Hindlimb muscle (tissue), 1 donor: ENCODE results near the gene TMEM256. TPM values are rescaled to one million over a fixed set of nuclear protein-coding genes. Genes with fewer than 3 reads are reported as not detected.
A peak's percentile ranks its signal among the peaks of the same experiment; 100 is the strongest.

Experiments
- DNase-seq: peaks from one replicate; pipeline ENCODE4 v3.0.0-alpha.2; 2013
- polyA plus RNA-seq: library from polyadenylated mRNA; unstranded; fragments of 120-200 nt; gene quantifications from one replicate; pipeline ENCODE4 v1.2.1, GENCODE V29; 2013; ENCODE audit not compliant: insufficient read length

The TMEM256 gene
- 52.9 TPM for polyA plus RNA-seq

DNA sequence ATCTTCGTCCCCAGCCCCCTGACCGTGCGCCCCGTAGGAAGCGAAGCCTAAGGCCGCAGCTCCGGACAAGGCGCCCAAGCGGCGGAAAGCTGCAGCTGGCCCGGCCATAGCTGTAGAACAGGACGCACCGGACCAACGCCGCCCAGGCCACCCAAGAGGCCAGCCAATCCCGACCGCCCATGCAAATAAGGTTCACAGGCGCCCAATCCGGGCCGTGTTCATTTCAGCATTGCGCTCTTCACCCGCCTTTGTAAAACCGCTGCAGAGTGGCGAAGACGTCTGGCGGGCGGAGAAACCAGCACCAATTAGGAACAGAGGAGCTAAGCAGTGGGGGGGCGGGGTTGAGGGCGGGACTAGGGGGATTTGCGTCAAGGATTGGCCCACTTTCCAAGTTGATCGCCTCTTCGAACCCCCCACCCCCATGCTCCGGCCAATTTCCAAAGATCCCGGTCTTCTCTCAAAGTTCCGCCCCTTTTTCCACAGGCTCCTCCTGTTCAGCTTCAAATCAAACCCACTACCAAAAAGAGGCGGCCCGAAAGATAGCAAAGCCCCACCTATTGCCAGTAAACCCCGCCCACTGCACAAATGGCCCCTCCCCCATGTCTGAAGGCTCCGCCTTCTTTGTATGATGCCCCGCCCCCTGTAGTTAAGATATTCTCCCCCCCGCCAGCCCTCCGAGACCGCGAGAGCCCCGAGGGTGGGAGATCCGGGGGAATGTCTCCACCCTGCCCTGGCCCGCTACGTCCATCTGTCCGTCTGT lies at the start of gene TMEM256:
Gene TMEM256 (minus strand): TSS at position 121 of the 760 bp plus-strand sequence. CDS start 13 bp downstream, at position 108.
- DNase-seq, result peak; percentile 99

DNA sequence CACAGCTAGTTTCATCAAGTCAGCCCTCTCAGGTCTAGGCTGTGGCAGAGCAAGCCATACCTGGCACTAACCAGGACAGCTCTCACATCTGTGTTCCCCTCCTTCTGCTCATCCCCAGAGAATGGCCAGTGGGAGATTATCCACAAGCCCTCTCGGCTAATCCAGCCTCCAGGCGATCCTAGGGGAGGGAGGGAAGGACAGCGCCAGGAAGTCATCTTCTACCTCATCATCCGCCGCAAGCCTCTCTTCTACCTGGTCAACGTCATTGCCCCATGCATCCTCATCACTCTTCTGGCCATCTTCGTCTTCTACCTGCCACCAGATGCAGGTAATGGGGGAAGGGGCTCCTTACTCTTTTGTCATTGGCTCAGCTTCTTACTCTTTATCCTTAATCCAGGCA lies 44.6 kb upstream of the TMEM256 start:
- DNase-seq, result no peak

DNA sequence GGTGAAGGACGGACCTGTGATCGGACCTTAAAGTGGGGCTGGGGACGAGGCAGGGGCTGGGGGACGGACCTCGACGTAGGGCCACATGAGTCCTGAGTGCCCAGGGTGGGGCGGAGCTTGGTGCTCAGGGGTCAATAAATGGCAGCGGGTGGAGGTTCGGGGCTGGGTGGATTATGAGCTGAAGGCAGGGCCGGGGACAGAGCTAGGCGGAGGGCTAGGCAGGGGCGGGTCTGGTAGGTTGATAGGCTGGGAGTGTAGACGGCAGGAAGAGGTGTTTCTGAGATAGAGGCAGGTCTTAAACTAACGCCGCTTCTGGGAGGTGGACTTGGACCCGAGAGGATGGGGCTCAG lies 41.7 kb upstream of the TMEM256 start:
- DNase-seq, result no peak

DNA sequence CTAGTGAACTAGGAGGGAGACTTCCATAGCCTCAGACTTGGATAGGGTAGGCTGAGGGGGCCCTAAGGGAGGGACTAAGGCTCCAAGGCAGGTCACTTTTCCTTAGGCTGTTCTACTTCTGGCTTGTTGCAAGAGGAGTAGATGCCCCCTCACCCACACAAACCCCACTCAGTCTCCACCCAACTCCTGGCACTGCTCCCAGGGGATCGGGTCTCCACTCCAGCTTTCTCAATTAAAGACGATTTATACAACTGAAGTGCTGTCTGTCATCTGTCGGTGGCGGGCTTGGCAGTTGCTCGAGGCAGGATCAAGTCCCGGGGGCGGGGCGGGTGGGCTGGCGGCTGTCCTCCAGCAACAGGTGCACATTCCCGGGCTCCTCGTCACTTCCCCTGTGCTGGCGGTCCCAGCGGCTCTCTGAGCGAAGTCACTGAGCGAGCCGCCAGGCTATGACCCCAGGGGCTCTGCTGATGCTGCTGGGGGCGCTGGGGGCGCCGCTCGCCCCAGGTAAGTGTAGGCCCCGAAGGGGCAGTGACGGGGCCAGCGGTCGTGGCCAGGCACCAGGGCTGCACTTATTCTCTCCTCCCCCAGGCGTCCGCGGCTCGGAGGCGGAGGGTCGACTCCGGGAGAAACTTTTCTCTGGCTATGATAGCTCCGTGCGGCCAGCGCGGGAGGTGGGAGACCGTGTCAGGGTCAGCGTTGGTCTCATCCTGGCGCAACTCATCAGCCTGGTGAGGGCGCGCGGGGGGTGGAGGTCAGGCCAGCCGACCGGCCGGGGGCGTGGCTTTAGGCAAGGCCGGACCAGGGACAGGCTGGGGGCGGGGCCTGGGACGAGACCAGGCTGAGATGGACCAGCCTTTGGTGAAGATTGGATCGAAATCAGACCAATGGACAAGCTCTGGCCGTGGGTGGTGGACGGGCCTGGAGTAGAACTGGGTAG lies 41.1 kb upstream of the TMEM256 start, which contains the start of gene CHRNB1:
Gene CHRNB1 (plus strand): TSS at position 380 of the 937 bp plus-strand sequence. CDS start 67 bp downstream, at position 447.
- no peak for DNase-seq

DNA sequence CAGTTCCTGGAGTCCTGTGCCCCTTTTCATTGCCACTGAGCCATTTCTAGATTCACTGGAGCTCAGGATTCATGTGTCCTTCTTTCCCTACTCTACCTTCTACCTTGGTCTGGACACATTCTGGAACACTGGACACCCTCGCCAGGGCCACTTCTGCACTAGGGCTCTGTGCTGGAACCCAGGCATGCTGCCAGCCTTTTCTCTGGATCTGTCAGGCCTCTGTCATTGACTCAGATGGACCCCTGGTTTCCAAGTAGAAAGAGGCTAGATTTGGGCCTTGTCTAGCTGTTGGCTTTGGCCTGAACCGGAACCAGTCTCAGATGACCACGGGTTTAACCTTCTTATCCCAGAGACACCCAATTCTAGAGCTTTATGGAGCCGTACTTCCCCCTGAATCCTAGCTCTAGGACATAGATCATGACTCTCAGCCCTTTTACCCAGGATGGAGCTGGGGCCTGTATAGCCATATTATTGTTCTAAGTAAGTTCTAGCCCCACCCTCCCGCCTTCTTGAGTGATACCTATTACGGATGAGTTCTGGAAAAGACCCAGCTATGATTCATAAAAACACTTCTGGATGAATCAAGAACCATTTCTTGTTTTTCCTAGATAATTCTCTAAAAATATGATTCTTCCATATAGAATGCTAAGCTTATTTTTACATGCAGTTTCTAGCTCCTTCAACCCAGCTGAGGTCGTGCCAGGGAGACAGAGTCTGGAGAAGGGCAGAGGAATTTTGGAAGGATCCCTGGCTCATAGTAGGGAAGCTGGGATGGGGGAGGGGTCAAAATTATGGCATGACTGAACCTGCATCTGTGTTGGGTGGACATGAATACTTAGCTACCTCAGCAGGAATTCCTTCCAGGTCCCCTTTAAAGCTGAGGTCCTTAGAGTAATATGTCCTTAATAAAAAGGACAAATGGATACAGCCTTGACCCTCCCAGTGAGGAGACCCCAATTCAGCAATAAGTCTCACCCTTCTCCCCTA lies 39.9 kb upstream of the TMEM256 start:
- DNase-seq, result no peak

DNA sequence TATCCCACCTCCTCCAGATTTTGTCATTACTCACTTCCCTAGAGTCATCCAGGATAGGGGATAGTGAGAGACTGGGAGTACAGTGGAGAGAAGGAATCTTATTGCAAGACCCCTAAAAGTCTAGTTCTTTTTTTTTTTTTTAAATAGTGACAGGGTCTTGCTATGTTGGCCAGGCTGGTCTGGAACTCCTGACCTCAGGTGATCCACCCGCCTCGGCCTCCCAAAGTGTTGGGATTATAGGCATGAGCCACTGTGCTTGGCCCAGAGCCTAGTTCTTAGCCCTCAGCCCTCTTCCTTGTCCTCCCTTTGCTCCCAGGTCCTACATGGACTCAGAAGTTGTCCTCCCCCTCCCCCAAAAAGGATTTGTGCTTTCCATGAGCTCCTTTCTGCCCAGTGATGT lies 38.2 kb upstream of the TMEM256 start:
- DNase-seq, result no peak

DNA sequence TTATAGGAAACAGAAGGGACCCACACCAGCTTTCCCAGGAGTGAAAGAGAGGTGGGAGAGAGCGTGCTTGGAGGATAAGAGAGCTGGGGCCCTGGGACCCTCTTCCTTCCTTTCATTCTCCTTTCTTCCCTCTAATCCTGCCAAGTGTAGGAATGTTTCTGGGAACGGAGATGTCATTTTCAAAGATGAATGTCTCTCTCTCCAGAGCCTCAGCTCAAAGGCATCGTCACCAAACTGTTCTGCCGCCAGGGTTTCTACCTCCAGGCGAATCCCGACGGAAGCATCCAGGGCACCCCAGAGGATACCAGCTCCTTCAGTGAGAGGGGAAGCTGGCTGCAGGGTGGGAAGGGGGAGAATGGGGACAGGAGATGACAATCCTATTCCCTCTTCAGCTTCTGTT lies 37.4 kb upstream of the TMEM256 start:
- DNase-seq, result no peak

DNA sequence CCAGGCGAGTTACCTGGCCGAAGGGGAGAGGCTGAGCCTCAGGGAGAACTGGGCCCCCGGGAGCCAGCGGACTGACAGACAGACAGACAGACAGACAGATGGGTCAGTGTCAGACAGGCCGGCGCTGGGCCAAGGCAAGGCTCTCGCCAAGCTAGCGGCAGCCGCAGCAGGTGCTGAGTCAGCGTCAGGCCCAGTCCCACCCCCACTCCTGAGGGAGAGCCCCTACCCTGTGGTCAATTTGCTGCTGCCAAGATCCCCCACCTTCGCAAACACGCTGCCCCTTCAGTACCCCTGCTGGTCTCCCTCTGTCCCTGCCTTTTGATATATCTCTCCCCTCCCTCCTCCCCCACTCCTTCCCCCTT lies 36.9 kb upstream of the TMEM256 start:
- DNase-seq, result no peak

DNA sequence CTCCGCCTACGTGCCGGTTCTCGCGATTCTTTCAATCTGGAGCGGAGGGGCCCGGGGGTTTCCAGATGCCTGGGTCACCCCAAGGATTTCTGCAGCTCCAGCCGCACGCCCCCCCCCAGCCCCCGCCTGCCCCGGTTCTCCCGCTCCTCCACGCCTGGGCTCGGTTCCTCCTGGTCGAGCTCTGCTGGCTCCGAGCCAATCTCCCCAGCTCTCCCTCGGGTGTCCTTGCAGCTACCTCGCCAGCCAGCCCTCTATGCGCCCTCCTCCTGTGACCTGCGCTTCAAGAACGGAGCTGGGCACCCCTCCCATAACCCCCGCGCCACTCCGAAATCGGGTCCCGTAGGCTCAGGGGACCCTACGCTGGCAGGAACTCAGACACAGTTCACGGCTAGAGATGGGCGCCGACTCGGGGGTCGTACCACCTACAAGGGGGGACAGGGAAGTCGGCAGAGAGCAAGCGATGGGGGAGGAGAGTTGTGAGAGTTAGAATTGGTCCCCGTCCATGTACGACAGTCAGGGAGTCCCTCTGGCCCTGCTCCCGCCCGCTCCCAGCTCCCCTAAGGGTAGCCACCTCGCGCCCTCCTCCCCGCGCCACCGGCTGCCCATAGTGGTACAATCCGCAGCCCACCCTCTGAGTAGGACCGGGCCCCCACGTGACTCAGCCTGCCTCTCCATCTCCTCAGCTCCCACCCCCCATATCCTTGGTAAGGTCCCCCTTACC lies 36.4 kb upstream of the TMEM256 start:
- DNase-seq, result peak; percentile 56

DNA sequence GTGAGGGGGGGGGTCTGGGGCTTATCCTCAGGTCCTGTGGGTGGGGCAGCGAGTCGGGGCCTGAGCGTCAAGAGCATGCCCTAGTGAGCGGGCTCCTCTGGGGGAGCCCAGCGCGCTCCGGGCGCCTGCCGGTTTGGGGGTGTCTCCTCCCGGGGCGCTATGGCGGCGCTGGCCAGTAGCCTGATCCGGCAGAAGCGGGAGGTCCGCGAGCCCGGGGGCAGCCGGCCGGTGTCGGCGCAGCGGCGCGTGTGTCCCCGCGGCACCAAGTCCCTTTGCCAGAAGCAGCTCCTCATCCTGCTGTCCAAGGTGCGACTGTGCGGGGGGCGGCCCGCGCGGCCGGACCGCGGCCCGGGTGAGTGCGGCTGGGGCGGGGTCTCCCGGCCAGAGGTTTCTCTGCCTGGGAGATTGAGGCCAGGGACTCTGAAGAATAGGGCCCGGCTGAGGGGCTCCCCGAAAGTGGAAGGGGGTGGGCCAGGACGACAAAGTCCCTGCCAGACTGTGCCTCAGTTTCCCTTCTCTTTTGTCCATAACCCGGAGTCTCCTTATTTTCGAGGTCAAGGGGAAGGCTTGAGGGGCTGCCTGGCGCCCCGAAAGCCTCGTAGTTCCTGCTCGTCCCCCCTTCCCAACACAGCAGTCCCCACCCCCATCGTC lies 35.7 kb upstream of the TMEM256 start, which contains the start of gene FGF11:
Gene FGF11 (plus strand): TSS at position 51 of the 651 bp plus-strand sequence. CDS start 109 bp downstream, at position 160.
- DNase-seq, result no peak

DNA sequence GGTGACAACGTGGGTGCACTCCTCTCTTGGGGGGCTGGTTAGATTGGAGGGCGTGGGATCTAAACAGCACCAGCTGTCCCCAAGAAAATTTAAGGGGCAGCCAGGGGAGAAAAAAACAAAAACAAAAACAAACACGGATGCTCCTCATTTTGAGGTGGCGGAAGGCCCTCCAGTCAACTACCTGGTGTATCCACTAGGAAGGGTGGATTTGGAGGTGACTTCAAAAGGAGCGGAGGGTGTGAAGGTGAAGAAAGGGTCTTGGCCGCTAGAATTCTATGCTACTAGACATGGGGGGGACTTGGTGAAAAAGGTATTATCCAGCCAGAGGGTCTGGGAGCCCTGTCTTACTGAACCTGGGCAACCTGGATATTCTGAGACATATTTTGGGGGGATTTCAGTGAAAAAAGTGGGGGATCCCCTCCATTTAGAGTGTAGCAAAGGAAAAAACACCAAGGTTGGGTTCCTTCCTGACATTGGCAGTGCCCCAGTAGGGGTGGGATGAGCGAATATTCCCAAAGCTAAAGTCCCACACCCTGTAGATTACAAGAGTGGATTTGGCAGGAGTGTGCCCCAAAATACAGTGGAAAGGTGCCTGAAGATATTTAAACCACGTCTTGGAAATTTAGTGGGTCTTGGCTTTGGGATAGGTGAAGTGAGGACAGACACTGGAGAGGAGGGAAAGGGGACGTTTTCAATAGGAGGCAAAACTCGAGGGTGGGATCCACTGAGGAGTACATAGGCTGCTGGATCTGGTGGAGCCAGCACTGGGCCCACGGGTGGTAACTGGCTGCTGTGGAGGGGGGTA lies 35.0 kb upstream of the TMEM256 start:
- DNase-seq, result no peak

DNA sequence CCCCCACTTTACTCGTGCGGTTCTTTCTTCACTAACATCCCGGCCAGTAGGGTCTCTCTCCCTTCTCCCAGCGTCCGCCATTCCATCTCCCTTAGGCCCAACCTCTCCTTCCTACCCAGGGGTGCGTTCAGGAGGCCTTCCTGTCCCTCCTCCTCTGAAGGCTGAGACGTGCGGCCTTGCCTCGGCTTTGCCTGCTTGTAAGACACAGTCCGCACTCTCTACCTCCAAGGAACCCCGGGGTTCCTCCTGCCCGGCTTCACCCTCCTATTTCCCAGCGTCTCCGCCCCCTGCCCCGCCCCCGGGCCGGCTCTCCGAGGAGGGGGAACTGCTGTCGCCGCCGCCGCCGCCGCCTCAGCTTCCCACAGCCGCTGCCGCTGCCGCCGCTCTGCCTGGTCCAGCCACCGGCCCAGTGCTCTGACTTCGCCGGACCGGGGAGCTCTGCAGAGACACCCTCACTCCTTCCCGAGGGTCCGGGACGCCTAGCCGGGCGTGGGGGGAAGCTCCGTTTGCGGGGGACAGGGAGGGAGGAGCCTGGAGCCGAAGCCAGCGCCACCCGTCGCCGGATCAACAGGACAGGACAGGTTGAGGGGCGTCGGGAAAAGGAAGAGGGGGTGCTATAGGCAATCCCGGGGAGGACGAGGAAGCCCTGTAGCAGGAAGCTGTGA lies 34.2 kb upstream of the TMEM256 start:
- DNase-seq, result no peak

DNA sequence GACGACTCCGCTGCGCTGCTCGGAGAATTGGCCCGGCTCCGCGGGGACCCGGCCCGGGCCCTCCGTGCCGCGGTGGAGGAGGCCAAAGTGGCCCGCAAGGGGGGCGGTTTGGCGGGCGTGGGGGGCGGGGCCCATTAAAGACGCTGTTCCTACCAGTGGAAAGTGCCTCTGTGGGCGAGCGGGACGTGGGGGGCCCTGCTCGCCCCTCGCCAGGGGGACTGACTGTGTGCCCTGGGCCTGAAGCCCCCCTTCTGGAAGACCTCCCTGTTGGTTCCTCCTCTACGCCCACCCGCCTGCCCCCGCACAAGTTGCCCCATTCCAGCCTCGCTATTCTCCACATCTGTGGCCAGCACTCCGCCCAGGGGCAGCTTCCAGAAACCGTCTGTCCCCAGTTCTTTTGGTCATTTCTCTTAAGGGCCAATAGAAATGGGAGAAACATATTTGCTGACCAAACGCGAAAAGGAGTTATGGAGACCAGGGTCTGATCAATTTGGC lies 33.5 kb upstream of the TMEM256 start:
- no peak for DNase-seq

DNA sequence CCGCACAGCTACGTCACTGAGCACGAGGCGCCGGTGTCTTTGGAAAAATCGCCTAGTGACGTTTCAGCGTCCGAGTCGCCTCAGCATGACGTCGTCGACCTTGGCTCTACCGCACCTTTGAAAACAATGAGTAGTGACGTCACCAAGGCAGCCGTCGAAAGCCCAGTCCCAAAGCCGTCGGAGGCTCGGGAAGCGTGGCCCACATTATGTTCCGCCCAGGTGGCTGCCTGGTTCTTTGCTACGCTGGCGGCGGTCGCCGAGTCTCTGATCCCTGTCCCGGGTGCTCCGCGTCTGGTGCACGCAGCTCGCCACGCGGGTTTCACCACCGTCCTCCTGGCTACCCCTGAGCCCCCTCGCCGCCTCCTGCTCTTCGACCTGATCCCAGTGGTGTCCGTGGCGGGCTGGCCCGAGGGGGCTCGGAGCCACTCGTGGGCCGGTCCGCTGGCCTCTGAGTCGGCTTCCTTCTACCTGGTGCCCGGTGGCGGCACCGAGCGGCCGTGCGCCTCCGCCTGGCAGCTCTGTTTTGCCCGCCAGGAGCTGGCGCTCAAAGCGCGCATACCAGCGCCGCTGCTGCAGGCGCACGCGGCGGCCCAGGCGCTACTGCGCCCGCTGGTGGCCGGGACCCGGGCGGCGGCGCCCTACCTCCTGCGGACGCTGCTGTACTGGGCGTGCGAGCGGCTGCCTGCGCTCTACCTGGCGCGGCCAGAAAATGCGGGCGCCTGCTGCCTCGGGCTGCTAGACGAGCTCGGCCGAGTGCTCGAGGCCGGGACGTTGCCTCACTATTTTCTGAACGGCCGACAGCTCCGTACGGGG lies 32.9 kb upstream of the TMEM256 start:
- DNase-seq, result peak; percentile 82

DNA sequence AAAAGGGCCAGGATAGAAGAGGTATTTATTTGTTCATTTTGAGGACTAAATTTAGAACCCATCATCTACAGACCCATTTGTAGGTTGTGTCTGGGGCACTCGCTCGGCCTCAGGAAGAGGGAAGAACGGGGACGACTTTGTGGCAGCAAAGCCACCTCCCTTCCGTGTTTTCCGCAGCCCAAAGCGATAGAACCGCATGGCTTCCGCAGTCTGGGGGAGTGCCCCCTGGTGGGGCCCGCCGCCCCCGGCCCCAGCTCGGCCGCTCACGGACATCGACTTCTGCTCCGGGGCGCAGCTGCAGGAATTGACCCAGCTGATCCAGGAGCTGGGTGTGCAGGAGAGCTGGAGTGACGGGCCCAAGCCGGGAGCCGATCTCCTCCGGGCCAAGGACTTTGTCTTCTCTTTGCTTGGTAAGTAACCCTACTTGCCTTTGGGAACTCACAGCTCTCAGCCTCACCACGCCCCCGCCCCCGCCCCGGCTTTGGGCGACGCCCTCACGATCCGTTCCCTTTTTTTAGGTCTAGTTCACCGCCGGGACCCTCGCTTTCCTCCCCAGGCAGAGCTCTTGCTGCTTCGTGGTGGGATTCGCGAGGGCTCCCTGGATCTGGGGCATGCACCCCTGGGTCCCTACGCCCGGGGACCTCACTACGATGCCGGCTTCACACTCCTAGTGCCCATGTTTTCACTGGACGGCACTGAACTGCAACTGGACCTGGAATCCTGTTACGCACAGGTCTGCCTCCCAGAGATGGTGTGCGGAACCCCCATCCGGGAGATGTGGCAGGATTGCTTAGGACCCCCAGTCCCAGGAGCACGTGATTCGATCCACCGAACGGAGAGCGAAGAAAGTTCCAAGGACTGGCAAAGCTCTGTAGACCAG lies 32.0 kb upstream of the TMEM256 start:
- no peak for DNase-seq

DNA sequence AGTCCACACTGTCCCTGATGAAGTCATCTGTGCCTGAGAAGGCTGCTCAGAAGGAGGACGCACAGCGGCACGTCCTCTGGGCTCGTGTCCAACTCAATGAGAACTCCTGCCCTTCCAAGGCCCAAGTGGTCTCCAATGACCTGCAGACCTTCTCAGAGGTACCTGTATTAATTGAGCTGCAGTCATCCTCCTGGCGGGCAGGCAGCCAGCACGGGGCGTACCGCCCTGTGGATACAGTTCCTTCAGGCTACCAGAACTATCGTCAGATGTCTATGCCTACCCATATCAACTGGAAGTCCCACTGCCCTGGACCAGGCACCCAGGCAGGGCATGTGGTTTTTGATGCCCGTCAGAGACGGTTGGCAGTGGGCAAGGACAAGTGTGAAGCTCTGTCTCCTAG lies 28.4 kb upstream of the TMEM256 start:
- no peak for DNase-seq

DNA sequence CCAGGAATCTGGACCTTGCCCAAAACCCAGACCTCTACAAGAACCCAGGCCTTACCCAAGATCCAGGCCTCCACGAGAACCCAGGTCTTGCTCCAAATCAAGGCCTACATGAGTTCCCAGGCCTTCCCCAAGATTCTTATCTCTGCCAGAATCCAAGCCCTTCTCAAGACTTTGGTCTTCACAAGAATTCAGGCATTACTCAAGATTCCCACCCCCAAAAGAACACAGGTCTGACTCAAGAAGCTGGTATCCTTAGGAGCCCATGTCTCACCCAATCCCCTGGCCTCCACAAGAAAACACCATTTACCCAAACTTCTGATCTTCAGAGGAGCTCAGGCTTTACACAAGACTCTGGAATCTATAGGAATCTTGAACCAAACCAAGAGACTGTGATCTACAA lies 27.3 kb upstream of the TMEM256 start:
- DNase-seq, result no peak
